ENCODE results near the gene UNC79.
"Not testable (repeated sequence)": the region's sequence is repeated elsewhere in the genome, so short reads cannot be mapped to it uniquely, and the experiment has no call there.

Gene UNC79

GRCh38 chr14:93430315-93431035, at the start of gene UNC79:
TSS of gene UNC79 (plus strand) at chr14:93430939. CDS start at chr14:93431030, 91 bp downstream.
- peak; percentile 49 to 66 for DNase-seq

GRCh38 chr14:93381644-93382043, 49.1 kb upstream of the UNC79 start:
- DNase-seq: no peak

GRCh38 chr14:93384256-93384655, 46.5 kb upstream of the UNC79 start:
- DNase-seq: not testable (repeated sequence)

- DNase-seq: no peak
These were observed 35.5 kb upstream of the UNC79 start for GRCh38 chr14:93395231-93395630.

GRCh38 chr14:93396456-93396855, 34.3 kb upstream of the UNC79 start:
- DNase-seq: no peak

GRCh38 chr14:93398491-93398890, 32.2 kb upstream of the UNC79 start:
- no peak for DNase-seq

GRCh38 chr14:93402951-93403350, 27.8 kb upstream of the UNC79 start:
- DNase-seq: no peak

- DNase-seq: no peak
These were observed 20.7 kb upstream of the UNC79 start for GRCh38 chr14:93410021-93410420.

- DNase-seq: no peak
These were observed 19.8 kb upstream of the UNC79 start for GRCh38 chr14:93410893-93411292.

GRCh38 chr14:93425136-93425535, 5.6 kb upstream of the UNC79 start:
- not testable (repeated sequence) for DNase-seq

- no peak for DNase-seq
These were observed 4.0 kb upstream of the UNC79 start for GRCh38 chr14:93426750-93427149.

GRCh38 chr14:93431036-93431670, 414 bp downstream of the UNC79 start:
- DNase-seq: peak; percentile 64 to 76

GRCh38 chr14:93454224-93454623, 23.5 kb downstream of the UNC79 start:
- DNase-seq: no peak

GRCh38 chr14:93456356-93456755, 25.6 kb downstream of the UNC79 start:
- no peak for DNase-seq

GRCh38 chr14:93458234-93458633, 27.5 kb downstream of the UNC79 start:
- no peak for DNase-seq

- no peak for DNase-seq
These were observed 31.7 kb downstream of the UNC79 start for GRCh38 chr14:93462479-93462878.

- no peak for DNase-seq
These were observed 33.5 kb downstream of the UNC79 start for GRCh38 chr14:93464271-93464670.

- no peak for DNase-seq
These were observed 44.7 kb downstream of the UNC79 start for GRCh38 chr14:93475471-93475870.

- no peak for DNase-seq
These were observed 45.6 kb downstream of the UNC79 start for GRCh38 chr14:93476305-93476704.

- not testable (repeated sequence) for DNase-seq
These were observed 48.3 kb downstream of the UNC79 start for GRCh38 chr14:93479074-93479473.

GRCh38 chr14:93480867-93481266, 50.1 kb downstream of the UNC79 start:
- DNase-seq: no peak

GRCh38 chr14:93481758-93482157, 51.0 kb downstream of the UNC79 start:
- DNase-seq: no peak

GRCh38 chr14:93490001-93490400, 59.3 kb downstream of the UNC79 start:
- no peak for DNase-seq

- no peak for DNase-seq
These were observed 62.3 kb downstream of the UNC79 start for GRCh38 chr14:93493054-93493453.

- not testable (repeated sequence) for DNase-seq
These were observed 62.9 kb downstream of the UNC79 start for GRCh38 chr14:93493622-93494021.
